GM19463 (cell line): ENCODE data around the gene NR1D1.

Experiments
- ATAC-seq: cut with Tn5 transposase; IDR thresholded peaks from one replicate; pipeline ENCODE4 v1.9.1; 2021; ENCODE audit warnings: mild to moderate bottlenecking, moderate library complexity; ENCODE audit not compliant: unreplicated experiment

Gene NR1D1

DNA sequence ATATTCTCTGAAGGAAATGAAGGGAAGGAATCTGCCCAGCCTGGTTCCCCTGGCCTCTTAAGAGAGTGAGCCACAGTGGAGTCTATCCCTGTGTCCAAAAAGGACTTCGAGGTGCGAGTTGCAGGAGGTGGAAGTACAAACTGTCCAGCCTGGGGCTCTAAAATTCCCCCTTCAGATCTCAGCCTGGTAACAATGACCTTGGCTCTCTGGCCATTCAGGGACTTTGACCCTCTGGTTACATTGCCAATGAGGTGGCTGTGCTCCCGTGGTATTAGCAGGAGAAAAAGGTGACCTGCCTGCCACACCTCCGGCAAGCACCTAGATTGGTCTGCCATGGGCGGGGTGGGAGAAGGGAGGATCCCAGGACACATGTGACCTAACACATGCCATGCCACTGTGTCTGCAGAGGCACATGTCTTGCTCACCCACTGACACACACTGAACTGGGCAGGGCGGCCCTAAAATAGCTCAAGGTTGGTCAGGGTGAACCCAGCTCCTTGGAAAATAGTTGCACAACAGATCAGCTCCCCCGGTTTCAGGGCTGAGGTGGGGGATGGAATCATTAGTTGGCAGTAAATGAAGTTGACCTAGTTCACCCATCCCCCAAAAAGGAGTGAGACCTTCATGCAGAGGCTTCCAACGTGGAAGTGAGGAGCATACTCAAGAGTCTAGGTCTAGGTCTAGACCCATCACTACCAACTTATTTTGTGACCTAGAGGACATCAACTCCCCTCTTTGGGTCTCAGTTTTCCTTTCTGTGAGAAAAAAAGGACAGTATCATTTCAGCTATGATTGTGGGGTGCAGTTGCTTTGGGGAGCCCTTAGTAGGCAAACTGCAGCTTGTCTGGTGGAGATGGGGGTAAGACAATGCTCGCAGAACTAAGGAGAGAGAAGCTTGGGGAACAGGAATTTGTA is 2.2 kb downstream of the NR1D1 start:
- no peak for ATAC-seq

DNA sequence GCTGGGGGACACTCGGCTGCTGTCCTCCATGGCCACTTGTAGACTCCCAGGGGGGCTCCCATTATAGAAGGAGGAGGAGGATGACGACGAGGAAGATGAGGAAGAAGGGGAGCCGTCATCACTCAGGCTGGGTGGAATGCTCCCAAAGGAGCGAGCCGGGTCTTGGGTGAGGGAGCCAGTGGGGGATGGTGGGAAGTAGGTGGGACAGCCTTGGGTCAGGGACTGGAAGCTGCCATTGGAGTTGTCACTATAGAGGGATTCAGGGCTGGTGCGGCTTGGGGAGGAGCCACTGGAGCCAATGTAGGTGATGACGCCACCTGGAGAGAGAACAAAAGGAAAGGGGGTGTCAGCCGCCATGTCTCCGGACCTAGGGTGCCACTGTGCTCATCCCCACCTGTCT is 3.3 kb downstream of the NR1D1 start:
- ATAC-seq: no peak

DNA sequence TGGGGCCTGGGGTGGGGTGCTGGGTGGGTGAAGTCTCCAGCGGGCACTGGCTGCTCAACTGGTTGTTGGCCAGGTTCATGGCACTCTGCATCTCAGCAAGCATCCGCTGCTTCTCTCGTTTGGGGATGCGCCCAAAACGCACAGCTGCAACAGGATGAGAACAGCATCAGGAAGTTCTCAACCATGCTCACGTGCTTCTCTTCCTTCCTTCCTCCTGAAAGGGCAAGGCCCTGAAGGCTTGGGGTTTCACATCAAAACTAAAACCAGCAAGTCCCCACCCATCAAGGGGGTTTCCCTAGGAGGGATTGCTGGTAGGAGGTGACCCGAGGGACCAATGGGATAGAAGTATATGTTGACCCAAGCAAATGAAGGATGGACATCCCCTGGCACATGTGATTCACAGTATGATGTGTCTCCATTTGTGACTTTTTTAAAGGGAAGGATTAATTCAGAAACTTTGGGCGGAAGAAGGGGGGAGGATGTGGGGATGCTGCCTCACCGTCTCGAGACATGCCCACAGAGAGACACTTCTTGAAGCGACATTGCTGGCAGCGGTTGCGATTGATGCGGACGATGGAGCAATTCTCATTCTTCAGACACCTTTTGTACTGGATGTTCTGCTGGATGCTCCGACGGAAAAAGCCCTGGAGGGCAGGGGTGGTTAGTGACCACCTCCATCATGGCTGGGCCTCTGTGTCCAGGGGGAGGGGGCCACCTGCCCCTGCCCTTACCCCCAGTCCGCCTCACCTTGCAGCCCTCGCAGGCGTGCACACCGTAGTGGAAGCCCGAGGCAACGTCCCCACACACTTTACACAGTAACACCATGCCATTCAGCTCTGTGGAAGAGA is 4.2 kb downstream of the NR1D1 start:
- peak; percentile 43 for ATAC-seq

DNA sequence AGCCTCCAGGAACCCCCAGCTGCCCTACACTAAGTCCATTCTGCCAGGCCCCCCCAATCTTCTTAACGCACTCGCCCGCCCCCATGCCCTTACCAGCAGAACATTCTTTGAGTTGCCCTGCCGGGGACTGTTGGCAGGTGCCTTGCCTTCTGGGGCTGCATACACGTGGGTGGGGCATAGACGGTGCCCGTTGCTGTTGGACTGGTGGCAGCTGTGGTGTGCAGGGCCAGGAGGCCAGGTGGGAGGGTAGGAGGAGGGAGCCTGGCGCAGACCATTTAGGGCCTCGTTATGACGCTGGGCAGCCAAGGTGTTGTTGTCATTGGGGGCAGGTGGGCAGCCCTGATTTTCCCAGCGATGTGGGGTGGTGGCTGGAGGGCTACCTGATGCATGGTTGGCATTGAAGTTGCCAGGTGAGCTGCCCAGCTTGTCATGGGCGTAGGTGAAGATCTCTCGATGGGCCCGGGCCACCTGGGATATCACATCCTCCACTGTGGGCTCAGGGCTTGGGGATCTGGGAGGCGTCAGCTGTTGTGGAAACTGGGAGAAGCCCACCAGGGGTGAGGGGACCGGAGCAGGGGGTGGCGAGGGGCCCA is 4.9 kb downstream of the NR1D1 start:
- ATAC-seq: no peak

DNA sequence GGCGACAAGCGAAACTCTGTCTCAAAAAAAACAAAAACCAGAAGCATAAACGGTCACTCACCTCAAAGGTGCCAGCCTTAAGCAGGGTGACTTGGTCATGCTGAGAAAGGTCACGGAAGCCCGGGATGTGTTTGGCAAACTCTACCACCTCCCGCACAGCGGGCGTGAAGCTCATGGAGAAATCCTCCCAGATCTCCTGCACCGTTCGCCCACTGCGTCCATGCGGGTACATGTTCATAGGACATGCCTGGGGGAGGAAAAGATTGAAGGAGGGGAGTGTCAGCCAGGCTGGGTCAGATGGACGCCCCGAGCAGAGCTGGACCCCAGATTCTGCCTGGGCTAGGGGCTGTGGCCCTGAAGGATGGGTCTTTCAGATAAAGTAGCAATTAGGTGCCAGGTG is 5.5 kb downstream of the NR1D1 start:
- no peak for ATAC-seq

DNA sequence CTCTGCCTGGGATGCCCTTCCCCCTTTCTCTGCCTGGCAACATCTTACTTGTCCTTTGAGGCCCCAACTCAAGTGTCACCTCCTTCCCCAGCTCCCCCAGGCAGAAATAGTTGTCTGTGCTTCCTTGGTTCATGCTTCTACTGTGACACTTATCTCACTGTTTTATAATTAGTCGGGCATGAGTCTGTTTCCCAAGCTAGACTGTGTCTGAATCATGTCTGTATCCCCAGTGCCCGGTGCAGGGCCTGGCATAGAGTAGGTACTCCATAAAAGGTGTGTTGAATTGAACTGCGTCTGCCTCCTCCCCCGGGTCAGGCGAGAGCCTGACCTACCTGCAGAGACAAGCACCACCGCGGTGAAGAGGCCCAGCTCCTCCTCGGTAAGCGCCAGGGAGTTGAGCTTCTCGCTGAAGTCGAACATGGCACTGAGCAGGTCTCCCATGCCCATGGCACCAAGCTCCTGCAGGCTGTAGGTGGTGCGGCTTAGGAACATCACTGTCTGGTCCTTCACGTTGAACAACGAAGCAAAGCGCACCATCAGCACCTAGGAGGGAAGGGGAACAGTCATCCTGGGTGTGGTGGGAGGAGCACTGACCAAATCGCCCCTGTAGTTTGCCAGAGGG is 6.7 kb downstream of the NR1D1 start:
- no peak for ATAC-seq

DNA sequence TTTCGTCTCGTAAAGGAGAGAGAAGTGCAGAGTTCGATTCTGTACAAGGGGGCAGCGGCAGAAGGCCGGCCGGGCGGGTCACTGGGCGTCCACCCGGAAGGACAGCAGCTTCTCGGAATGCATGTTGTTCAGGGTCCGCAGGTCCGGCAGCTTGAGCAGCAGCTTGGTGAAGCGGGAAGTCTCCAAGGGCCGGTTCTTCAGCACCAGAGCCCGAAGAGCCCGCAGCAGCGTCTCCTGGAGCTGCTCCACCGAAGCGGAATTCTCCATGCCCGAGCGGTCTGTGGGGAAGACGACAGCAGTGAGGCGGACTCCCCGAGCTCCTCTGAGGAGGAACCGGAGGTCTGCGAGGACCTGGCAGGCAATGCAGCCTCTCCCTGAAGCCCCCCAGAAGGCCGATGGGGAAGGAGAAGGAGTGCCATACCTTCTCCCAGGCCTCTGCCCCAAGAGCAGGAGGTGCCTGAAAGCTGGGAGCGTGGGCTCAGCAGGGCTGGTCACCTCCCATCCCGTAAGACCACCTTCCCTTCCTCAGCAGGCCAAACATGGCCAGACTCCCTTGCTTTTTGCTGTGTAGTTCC is 7.3 kb downstream of the NR1D1 start:
- ATAC-seq: no peak

DNA sequence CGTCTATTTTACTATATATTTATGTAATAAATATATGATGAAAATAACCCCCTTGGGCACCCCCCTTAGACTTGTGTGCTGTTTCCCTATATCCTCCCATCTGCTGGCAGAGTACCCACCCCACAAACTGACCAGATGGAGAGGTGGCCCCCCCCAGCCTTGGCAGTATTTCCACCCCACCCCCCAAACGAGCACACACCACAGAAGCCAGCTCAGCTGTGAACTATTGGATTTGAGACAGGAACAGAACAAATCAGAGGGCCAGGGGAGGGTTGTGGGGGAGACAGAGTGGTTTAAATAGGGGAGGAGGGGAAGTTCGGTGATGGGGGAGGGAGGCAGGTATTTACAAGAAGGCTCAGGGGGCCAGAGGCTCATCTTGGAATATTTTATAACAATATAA is 7.8 kb downstream of the NR1D1 start:
- ATAC-seq: no peak

DNA sequence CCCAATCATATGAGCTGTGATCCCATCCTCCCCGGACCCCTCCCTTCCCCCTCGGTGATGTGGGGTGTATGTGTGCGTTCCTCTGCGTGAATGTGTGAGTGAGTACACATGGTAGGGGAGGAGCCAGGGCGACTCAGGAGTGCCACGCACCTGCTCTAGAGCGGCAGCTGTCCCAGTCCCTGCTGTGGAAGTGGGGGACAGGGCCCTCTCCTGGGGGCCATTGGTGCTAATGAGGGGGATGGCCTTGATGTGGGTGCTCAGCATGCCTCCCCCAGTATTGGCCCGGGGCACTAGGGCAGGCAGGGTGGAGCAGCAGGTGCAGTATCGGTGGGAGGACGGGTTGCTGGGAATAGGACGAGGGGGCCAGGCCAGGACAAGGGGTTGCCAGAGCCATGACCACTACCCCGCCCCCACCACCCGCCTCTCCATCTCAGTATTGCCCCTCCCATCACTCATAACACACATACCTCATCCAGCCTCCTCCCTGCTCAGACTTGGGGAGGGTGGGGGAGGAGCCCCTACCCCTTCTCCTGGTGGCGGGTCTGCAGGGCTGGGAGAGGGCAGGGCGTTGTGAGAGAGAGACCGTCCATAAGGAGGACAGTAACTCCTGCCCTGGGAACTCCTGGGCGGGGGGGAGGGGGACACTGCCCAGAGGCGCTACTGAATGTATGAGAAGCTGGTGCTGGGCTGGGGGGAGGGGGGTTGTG is 8.5 kb downstream of the NR1D1 start:
- no peak for ATAC-seq

DNA sequence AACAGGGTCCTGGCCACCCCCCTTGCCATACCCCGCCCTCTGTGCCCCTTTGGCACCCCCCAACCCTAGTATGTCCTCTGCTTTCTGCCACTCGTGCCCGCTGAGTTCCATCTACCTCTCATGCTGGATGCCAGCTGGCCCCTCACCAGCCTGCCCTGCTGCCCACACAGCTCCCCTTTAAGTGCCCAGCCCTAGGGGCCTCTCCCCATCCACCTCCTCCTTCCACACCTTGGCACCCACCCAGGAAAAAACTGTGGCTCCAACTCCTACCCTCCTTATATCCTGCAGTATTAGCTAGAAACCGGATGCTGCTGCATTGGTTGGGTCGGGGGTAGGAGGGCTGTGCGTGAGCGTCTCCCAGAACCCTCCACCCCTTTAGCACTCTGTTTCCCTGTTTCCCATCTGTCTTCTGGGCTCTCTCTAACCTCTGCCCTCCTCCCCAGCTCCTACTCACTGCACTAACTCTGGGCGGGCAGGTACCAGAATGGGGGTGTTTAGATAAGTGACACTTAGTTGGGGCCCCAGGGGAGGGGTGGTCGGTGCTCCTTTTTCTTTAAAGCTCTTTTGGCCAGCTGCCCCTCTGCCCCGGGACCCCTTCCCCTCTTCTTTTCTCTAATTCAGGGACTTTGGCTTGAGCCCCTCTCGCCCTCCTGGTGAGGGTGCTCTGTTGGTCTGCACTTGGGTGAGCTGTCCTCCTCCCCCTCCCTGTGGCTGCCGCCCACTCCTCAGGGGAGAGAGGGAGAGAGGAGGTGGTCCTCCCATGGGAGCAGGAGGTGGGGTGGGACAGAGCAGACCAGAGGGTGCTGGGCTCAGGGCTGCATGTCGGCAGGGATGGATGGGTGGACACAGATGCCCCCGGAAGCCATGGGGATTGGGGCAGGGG is 9.9 kb downstream of the NR1D1 start:
- ATAC-seq: no peak

DNA sequence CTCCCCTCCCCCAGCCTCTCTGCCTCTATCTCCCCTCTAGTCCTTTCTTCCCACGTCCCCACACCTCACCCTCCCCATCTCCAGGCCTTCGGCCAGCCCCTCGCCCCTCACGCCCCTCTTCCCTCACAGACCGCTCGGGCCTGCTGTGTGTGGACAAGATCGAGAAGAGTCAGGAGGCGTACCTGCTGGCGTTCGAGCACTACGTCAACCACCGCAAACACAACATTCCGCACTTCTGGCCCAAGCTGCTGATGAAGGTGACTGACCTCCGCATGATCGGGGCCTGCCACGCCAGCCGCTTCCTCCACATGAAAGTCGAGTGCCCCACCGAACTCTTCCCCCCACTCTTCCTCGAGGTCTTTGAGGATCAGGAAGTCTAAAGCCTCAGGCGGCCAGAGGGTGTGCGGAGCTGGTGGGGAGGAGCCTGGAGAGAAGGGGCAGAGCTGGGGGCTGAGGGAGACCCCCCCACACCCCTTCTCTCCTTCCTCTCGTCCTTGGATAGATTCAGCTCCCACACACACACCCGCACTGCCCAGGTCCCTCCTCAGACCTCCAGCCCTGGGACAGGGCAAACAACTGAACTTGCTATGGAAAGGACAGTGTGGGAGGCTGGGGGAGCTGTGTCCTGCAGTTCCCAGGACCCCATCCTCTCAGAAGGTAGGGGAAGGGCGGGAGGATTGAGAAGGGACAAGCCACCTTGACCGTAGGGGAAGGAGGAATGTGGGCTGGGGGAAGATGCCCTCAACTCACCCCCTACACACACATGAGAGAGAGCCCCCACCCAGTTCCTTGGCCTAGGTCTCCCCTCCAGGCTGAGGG is 11.1 kb downstream of the NR1D1 start:
- no peak for ATAC-seq

DNA sequence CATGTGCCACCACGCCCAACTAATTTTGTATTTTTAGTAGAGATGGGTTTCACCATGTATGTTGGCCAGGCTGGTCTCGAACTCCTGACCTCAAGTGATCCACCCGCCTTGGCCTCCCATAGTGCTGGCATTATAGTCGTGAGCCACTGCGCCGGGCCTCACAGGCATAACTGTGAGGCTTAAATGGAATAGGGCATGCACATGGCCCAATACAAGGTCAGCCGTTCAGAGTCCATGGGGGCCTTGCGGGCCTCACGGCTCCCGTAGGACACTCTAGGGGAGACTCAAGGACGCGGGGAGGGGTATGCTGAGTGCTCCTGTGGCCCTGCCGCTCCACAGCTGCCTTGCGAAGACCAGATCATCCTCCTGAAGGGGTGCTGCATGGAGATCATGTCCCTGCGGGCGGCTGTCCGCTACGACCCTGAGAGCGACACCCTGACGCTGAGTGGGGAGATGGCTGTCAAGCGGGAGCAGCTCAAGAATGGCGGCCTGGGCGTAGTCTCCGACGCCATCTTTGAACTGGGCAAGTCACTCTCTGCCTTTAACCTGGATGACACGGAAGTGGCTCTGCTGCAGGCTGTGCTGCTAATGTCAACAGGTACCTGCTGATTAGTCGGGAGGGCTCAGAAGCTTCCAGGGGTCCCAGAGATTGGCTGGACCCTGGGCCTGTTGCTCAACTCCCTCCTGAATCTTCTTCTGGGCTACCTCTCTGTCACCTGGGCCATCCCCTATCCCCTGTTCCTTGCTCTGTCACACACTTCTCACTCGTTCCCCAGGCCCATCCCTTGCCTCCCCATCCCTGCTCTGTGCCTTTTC is 12.3 kb downstream of the NR1D1 start:
- ATAC-seq: no peak

DNA sequence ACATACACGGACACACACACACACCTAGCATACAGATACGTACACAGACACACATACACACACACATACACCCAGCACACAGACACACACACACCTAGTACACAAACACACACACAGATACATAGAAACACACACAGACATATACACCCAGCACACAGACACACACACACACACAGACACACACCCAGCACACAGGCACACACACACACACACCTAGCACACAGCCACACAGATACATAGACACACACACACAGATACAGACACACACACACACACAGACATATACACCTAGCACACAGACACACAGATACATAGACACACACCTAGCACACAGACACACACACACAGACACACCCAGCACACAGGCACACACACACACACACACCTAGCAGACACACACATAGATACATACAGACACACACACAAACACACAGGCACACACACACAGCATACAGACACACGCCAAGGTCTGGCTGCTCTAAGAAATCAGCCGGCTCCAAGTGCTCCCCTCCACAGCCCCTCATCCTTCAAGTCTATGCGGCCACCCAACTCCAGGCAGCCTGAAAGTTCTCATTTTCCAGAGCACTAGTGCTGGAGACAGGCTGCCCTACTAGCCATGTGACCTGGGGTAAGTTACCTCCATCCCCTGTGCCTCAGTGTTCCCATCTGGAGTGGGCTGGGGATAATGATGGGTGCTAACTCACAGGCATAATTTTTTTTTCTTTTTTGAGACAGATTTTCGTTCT is 13.2 kb downstream of the NR1D1 start:
- ATAC-seq: no peak

DNA sequence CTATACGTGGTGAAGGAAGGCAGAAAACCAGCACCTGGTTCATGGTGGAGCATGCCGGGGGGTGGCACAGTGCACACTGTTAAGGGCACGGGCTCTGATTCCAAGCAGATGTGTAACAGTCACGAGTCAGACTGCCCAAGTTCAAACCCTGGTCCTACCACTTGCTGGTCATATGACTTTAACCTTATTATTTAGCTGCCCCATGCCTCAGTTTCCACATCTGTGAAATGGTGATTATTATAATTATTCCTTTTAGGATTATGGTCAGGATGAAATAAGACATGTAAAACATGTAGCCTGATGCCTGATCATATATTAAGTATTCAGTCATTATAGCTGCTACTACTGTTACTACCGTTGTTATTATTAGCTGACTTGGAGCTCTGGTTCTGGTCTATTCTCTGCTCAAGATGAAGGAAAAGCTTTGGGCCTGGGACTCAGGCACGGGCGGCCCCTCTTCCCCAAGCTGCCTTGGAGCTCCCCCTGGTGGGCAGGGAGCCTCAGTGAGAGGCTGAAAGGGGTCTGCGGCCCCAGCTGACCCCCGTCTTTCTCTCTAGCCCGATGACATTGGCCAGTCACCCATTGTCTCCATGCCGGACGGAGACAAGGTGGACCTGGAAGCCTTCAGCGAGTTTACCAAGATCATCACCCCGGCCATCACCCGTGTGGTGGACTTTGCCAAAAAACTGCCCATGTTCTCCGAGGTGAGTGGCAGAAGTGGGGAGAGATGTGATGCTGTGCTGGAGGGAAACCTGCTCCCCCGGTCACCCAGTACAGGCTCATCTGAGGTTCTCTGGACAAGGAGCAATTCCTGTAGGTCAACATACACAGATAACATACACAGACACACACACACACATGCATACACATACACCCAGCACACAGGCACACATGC is 14.0 kb downstream of the NR1D1 start:
- no peak for ATAC-seq

DNA sequence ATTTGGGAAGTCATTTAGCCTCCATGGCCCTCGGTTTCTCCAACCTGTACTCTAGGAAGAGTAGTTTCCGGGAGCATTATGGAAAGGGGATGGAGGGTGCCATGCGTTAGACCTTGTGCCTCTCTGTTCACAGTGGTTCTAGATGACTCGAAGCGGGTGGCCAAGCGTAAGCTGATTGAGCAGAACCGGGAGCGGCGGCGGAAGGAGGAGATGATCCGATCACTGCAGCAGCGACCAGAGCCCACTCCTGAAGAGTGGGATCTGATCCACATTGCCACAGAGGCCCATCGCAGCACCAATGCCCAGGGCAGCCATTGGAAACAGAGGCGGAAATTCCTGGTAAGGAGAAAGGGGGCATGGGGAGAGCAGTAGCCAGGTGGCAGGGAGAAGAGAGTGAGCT is 15.9 kb downstream of the NR1D1 start:
- ATAC-seq: no peak

DNA sequence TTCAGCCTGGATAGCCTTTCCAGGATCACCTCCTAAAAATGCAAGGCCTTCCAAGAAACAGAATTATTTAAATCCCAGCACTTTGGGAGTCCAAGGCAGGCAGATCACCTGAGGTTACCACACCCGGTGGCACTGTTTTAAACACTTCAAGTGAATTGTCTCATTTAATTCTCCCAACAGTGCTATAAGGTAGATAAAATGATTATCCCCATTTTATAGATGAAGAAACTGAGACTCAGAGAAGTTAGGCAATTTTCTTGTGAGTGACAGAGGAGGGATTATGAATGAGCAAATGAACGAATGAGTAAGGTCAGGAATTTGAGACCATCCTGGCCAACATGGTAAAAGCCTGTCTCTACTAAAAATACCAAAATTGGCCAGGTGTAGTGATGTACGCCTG is 20.8 kb downstream of the NR1D1 start:
- ATAC-seq: no peak
